AML-193 (cell line): ENCODE results near the gene PID1.
A peak's percentile ranks its signal among the peaks of the same experiment; 100 is the strongest.

ENCODE experiments used
- DNase-seq, 2 experiments: peaks; one replicate each; lab custom pipeline; 2025; lab: John Stamatoyannopoulos, UW

Gene PID1, protein sequence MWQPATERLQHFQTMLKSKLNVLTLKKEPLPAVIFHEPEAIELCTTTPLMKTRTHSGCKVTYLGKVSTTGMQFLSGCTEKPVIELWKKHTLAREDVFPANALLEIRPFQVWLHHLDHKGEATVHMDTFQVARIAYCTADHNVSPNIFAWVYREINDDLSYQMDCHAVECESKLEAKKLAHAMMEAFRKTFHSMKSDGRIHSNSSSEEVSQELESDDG

GRCh38 chr2:229270551-229271410 is at the start of gene PID1:
TSS of gene PID1 (minus strand) at chr2:229271287. CDS start at chr2:229271043, 244 bp downstream.
- DNase-seq = no peak

DNA sequence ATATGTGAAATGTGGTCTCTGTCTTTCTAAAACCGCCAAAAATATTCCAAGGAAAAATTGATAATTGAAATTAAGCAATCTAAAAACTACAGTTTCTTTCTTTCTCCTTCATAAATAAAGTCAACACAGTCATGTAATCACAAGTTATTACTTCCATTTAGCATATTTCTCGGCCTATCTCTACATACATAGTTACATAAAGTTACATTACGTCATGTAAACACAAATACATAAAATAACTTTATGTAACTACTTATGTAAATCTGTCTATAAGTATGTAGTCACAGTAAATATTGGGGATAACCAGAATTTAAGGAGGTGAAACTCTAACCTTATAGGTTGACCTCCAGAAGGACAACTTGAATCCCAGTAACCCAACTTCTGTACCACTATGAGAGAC is 48.5 kb upstream of the PID1 start:
- DNase-seq = no peak

- no peak for DNase-seq
These were observed 43.0 kb upstream of the PID1 start for GRCh38 chr2:229314117-229314516.

DNA sequence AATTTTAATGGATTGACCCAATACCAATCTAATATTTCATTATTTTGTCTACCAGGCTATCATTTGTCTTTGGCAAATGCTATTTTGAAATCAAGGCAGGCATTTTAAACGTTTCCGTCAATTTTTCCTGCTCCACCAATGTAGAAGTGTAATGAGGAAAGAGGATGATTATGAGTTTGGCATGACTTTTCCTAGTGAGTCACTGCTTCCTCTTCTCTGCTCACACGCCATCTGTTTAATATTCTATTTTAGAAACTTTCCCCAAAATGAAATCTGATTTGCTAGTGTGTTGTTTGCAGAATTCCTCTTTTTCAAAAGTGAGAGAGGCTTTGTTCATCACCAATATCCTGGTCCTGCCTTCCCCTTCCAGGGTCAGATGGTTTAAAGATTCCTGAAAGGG is 42.5 kb upstream of the PID1 start:
- peak; percentile 40 to 43 for DNase-seq

GRCh38 chr2:229301237-229301636 is 30.1 kb upstream of the PID1 start:
- DNase-seq = peak in 1 of 2 experiments; percentile 5

DNA sequence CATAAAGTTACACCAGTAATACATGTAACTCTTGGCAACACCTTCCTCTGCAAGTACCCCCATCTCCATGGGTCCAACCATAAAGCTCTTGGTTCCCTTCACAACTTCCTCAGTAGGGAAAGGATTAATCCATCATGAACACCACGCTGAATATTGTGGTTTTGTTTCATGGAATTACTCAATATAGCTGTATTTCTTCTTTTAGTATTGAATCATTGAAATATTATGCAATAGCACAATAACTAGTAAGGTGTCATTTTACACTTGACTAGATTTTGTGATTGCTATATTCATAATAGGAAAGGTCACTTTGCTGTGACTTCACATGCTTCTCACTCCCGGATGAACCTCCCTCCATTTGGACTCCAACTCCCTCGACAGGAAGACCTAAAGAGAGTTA is 29.7 kb upstream of the PID1 start:
- peak; percentile 77 to 85 for DNase-seq

DNA sequence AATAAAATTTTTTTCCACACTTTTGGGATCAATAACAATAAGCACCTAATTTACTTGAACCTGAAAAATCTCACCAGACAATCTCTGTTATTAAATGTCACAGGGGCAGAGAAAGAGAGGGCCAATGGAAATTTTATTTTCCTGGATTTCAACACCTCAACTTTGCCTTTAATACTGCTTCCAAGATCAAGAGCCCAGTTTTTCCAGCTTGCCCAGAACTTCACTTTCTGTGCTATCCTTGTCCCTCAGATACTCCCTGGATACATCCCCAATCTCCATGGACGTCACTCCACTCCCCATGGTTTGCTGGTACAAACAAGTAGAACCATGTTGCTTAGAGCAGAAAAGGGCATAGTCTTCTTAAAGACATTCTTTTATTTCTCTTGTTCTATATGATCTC is 29.3 kb upstream of the PID1 start:
- DNase-seq = no peak

- peak in 1 of 2 experiments; percentile 4 for DNase-seq
These were observed 26.2 kb upstream of the PID1 start for GRCh38 chr2:229297247-229297646.

- DNase-seq = no peak
These were observed 25.4 kb upstream of the PID1 start for GRCh38 chr2:229296536-229296935.

GRCh38 chr2:229296016-229296415 is 24.9 kb upstream of the PID1 start:
- peak; percentile 42 to 67 for DNase-seq

DNA sequence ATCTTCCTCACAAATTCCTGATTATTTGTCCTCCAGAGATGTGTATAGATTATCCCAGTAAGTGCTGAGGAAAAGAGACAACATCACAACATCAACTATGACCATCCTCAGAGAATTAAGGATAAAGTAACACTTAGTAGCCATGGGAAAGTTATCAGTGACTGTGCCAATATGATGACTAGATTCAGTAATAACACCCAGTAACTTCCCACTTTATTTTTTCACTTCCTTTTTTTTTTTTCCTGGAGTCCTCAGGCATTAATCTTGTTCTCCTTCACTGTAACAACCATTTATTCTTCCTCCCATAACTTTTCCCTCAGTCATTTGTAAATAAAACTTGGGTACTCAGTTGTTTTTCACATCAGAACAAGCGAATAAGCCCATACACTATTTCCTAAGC is 16.7 kb upstream of the PID1 start:
- peak in 1 of 2 experiments; percentile 31 for DNase-seq

GRCh38 chr2:229282758-229283546 is 11.9 kb upstream of the PID1 start:
- DNase-seq = peak; percentile 13 to 39

- DNase-seq = no peak
These were observed 8.4 kb upstream of the PID1 start for GRCh38 chr2:229279516-229279915.

- no peak for DNase-seq
These were observed 4.4 kb upstream of the PID1 start for GRCh38 chr2:229275506-229275905.

GRCh38 chr2:229273723-229274338 is 2.7 kb upstream of the PID1 start:
- DNase-seq = peak; percentile 17 to 24

DNA sequence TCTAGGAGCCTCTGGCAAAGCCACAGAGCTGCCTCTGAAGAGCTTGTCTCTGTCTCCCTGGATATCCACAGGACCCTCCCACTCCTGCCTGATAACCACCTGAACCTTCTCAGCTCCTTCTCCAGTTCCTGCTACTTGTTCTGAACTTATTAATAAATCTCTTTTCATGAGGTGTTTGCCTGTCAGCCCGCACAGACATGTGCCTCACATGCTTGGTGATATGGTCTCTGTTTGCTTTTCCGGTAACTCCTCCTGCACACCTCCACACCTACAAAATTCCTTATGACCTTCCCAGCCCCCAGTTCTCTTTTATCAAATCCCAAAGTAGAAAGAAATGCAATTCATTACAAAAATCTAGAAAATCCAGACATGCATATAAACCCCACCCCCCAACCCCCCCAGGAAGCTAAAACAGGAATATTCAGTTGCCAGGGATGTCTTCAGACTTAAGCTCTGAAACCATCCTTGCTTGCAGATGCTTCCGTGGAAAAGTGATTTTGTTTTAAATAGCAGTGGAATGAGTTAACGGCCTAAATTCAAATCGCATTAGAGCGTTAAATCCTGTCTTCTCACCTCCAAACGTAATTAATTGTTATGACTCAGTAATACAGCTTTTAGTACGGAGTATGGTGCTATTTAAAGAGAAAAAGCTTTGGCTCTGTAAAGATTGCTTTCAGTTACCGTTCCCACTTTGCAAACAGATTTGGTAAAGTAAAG is 2.1 kb upstream of the PID1 start:
- no peak for DNase-seq

- no peak for DNase-seq
These were observed 1.1 kb downstream of the PID1 start for GRCh38 chr2:229269941-229270340.

- DNase-seq = no peak
These were observed 1.9 kb downstream of the PID1 start for GRCh38 chr2:229269146-229269545.

DNA sequence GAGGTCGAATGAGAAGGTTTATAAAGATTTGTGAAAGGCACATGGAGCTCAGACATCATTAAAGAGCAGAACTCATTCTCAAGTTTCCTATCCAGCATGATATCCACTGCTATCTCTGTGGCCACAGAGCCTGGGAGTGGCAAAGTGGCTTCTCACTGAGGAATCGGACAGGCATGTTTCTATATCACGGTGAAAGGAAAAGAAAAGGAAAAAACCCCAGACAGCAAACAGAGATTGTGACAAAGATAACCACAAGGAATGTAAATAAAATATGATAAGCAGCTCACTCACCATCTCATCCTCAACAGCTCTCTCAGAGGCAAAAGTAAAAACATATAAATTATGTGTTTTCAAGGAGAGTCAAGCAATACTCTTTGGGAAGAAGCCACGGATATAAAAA is 2.5 kb downstream of the PID1 start:
- no peak for DNase-seq

DNA sequence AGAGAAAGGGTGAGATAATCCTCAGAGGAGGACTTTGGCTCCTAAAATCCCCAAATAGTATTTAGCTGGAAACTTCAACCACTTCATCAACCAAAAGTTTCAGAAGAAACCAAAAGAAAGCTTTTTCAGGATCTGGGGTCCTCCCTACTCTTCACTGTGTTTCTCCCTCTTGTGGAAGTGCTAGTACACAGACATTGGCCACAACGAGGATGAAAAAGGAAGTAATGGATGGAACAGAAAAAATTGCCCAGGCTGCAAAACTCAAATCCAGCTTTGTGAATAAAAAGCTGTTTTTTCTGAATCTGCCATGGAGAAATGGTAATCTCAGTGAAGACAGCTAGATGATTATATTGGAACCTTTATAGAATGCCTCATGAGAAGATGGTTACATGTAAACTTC is 4.0 kb downstream of the PID1 start:
- no peak for DNase-seq

- no peak for DNase-seq
These were observed 5.4 kb downstream of the PID1 start for GRCh38 chr2:229265727-229266126.

- no peak for DNase-seq
These were observed 9.5 kb downstream of the PID1 start for GRCh38 chr2:229261599-229261998.
